GM19455 (cell line): ENCODE results near the gene CCDC7.
"Not testable (repeated sequence)": the region's sequence is repeated elsewhere in the genome, so short reads cannot be mapped to it uniquely, and the experiment has no call there.

Source experiments
- ATAC-seq: cut with Tn5 transposase; IDR thresholded peaks from one replicate; pipeline ENCODE4 v1.9.1; 2021; ENCODE audit not compliant: unreplicated experiment

The CCDC7 gene

GRCh38 chr10:32687546-32687945, 241.6 kb downstream of the CCDC7 start:
- no peak for ATAC-seq

- ATAC-seq = no peak
Measured at GRCh38 chr10:32692174-32692573, 246.2 kb downstream of the CCDC7 start.

GRCh38 chr10:32693441-32693979, 247.6 kb downstream of the CCDC7 start:
- ATAC-seq = no peak

- not testable (repeated sequence) for ATAC-seq
Measured at GRCh38 chr10:32699683-32700082, 253.7 kb downstream of the CCDC7 start.

- no peak for ATAC-seq
Measured at GRCh38 chr10:32713560-32713959, 267.6 kb downstream of the CCDC7 start.

GRCh38 chr10:32731527-32731926, 285.6 kb downstream of the CCDC7 start:
- no peak for ATAC-seq

- ATAC-seq = no peak
Measured at GRCh38 chr10:32738958-32739357, 293.0 kb downstream of the CCDC7 start.

GRCh38 chr10:32744321-32744720, 298.4 kb downstream of the CCDC7 start:
- no peak for ATAC-seq

- ATAC-seq = no peak
Measured at GRCh38 chr10:32746869-32747268, 300.9 kb downstream of the CCDC7 start.

- no peak for ATAC-seq
Measured at GRCh38 chr10:32751582-32751981, 305.6 kb downstream of the CCDC7 start.

GRCh38 chr10:32754900-32755299, 309.0 kb downstream of the CCDC7 start:
- ATAC-seq = not testable (repeated sequence)

- no peak for ATAC-seq
Measured at GRCh38 chr10:32771217-32771616, 325.3 kb downstream of the CCDC7 start.

- ATAC-seq = no peak
Measured at GRCh38 chr10:32773105-32773504, 327.2 kb downstream of the CCDC7 start.

GRCh38 chr10:32786968-32787367, 341.0 kb downstream of the CCDC7 start:
- ATAC-seq = no peak

GRCh38 chr10:32787690-32788284, 341.8 kb downstream of the CCDC7 start:
- ATAC-seq = no peak

GRCh38 chr10:32788359-32788758, 342.4 kb downstream of the CCDC7 start:
- ATAC-seq = no peak

- ATAC-seq = no peak
Measured at GRCh38 chr10:32790483-32790882, 344.5 kb downstream of the CCDC7 start.

GRCh38 chr10:32793033-32793432, 347.1 kb downstream of the CCDC7 start:
- ATAC-seq = no peak

- ATAC-seq = no peak
Measured at GRCh38 chr10:32795598-32796183, 349.8 kb downstream of the CCDC7 start.

- not testable (repeated sequence) for ATAC-seq
Measured at GRCh38 chr10:32797393-32797792, 351.5 kb downstream of the CCDC7 start.

- no peak for ATAC-seq
Measured at GRCh38 chr10:32846974-32847373, 401.0 kb downstream of the CCDC7 start.

- no peak for ATAC-seq
Measured at GRCh38 chr10:32851301-32851700, 405.4 kb downstream of the CCDC7 start.

- no peak for ATAC-seq
Measured at GRCh38 chr10:32854435-32854834, 408.5 kb downstream of the CCDC7 start.
